Thymus (tissue), 11 donors: Measurements from ENCODE around the gene SMYD1. TPM values are rescaled to one million over a fixed set of nuclear protein-coding genes. Genes with fewer than 3 reads are reported as not detected.
"Not testable (repeated sequence)": the region's sequence is repeated elsewhere in the genome, so short reads cannot be mapped to it uniquely, and the experiment has no call there.

Experiments used
- DNase-seq, 9 donors: peaks; one replicate each; pipeline ENCODE4 v3.0.0-alpha.2; 2013; ENCODE audit warnings: low spot score in 9 of 9, low read depth in 6 of 9, missing footprints in 1 of 9
- H3K27ac ChIP-seq, 2 donors: one replicate each; pipeline ENCODE4 v1.5.1; 2013; ENCODE audit warnings: control low read depth in 1 of 2, low read depth in 1 of 2, low read length in 1 of 2, mild to moderate bottlenecking in 1 of 2, moderate library complexity in 1 of 2
- H3K27me3 ChIP-seq, 2 donors: one replicate each; pipeline ENCODE4 v1.5.1; 2013; ENCODE audit warnings: low read length in 1 of 2; ENCODE audit not compliant: control insufficient read depth in 2 of 2, insufficient read depth in 1 of 2
- H3K36me3 ChIP-seq, 2 donors: one replicate each; pipeline ENCODE4 v1.5.1; 2013; ENCODE audit warnings: low read length in 1 of 2, mild to moderate bottlenecking in 1 of 2, moderate library complexity in 1 of 2; ENCODE audit not compliant: control insufficient read depth in 2 of 2, insufficient read depth in 2 of 2
- H3K4me1 ChIP-seq, 2 donors: one replicate each; pipeline ENCODE4 v1.5.1; 2013; ENCODE audit warnings: low read length in 2 of 2; ENCODE audit not compliant: control insufficient read depth in 2 of 2, insufficient read depth in 2 of 2
- H3K4me3 ChIP-seq, 2 donors: one replicate each; pipeline ENCODE4 v1.5.1; 2013; ENCODE audit warnings: low read length in 2 of 2, control low read depth in 1 of 2, mild to moderate bottlenecking in 1 of 2
- H3K9me3 ChIP-seq, 2 donors: one replicate each; pipeline ENCODE4 v1.5.1; 2013; ENCODE audit warnings: low read length in 1 of 2, mild to moderate bottlenecking in 1 of 2; ENCODE audit not compliant: control insufficient read depth in 2 of 2, insufficient read depth in 1 of 2
- WGBS: extraction: QIAGEN DNeasy Blood & Tissue Kit; methylation state at CpG from one replicate; pipeline ENCODE4 v1.1.7; 2013; 5-methylcytosine and 5-hydroxymethylcytosine counted together
- polyA plus RNA-seq: library from polyadenylated mRNA; stranded (reverse); fragments of 200-250 nt; gene quantifications from one replicate; pipeline ENCODE4 v1.2.3, GENCODE V29; 2013
- total RNA-seq: library from RNA; stranded (reverse); fragments of 120-200 nt; gene quantifications from one replicate; pipeline ENCODE4 v1.2.4, GENCODE V29; 2013
- donor health status: healthy.

SMYD1 gene
- total and polyA plus RNA-seq, 2 donors = 0.42 to 0.43 TPM

- Histone ChIP-seq H3K4me3 (no peak overlapping the region), H3K4me1 (no peaks in the 10 kb centered on the region), H3K36me3 (peaks cover 8 to 24% of the 10 kb centered on the region in 2 donors), H3K27ac (no peak overlapping the region), H3K27me3 (no peaks in the 10 kb centered on the region), H3K9me3 (no peaks in the 10 kb centered on the region)
- no peak for DNase-seq
- WGBS = 99% methylated on average over 7 of the region's 7 CpGs
These were observed 35.4 kb upstream of the SMYD1 start for GRCh38 chr2:88032070-88032702.

- no peak overlapping the region for H3K27ac ChIP-seq
- no peak overlapping the region for H3K4me3 ChIP-seq
- peaks cover 3 to 11% of the 10 kb centered on the region in 2 donors for H3K36me3 ChIP-seq
- H3K9me3 ChIP-seq = no peaks in the 10 kb centered on the region
- no peaks in the 10 kb centered on the region for H3K4me1 ChIP-seq
- no peaks in the 10 kb centered on the region for H3K27me3 ChIP-seq
- DNase-seq = no peak
- 97% methylated on average over 2 of the region's 2 CpGs for WGBS
These were observed 31.4 kb upstream of the SMYD1 start for GRCh38 chr2:88036182-88036581.

- H3K36me3 ChIP-seq = peaks cover 3 to 11% of the 10 kb centered on the region in 2 donors
These were observed 31.0 kb upstream of the SMYD1 start for GRCh38 chr2:88036606-88037005.

GRCh38 chr2:88038263-88039105 is 29.1 kb upstream of the SMYD1 start:
- DNase-seq = no peak
- no peak overlapping the region for H3K4me3 ChIP-seq
- peaks cover 0 to 11% of the 10 kb centered on the region in 2 donors for H3K36me3 ChIP-seq
- H3K27ac ChIP-seq = no peak overlapping the region
- no peaks in the 10 kb centered on the region for H3K4me1 ChIP-seq
- H3K27me3 ChIP-seq = no peaks in the 10 kb centered on the region
- no peaks in the 10 kb centered on the region for H3K9me3 ChIP-seq
- WGBS = 98% methylated on average over 4 of the region's 4 CpGs

More at GRCh38 chr2:88036606-88037005, 31.0 kb upstream of the SMYD1 start:
- Histone ChIP-seq H3K27ac (no peak overlapping the region), H3K27me3 (no peaks in the 10 kb centered on the region), H3K9me3 (no peaks in the 10 kb centered on the region), H3K4me3 (no peak overlapping the region), H3K4me1 (no peaks in the 10 kb centered on the region)
- no peak for DNase-seq

GRCh38 chr2:88042476-88042875 is 25.1 kb upstream of the SMYD1 start:
- H3K9me3 ChIP-seq = no peaks in the 10 kb centered on the region
- H3K36me3 ChIP-seq = no peaks in the 10 kb centered on the region
- 98% methylated on average over 5 of the region's 5 CpGs for WGBS
- no peak overlapping the region for H3K27ac ChIP-seq
- DNase-seq = no peak
- H3K4me3 ChIP-seq = no peak overlapping the region
- H3K4me1 ChIP-seq = no peaks in the 10 kb centered on the region
- no peaks in the 10 kb centered on the region for H3K27me3 ChIP-seq

GRCh38 chr2:88045561-88045960 is 22.1 kb upstream of the SMYD1 start:
- H3K4me3 ChIP-seq, DNase-seq: not testable (repeated sequence)
- 97% methylated on average over 6 of the region's 6 CpGs for WGBS

GRCh38 chr2:88048541-88048940 is 19.1 kb upstream of the SMYD1 start:
- H3K27me3 ChIP-seq = no peaks in the 10 kb centered on the region
- 97% methylated on average over 3 of the region's 3 CpGs for WGBS
- H3K9me3 ChIP-seq = no peaks in the 10 kb centered on the region
- H3K36me3 ChIP-seq = peaks cover 0 to 2% of the 10 kb centered on the region in 2 donors
- no peak overlapping the region for H3K4me3 ChIP-seq
- no peaks in the 10 kb centered on the region for H3K4me1 ChIP-seq
- H3K27ac ChIP-seq = no peak overlapping the region
- no peak for DNase-seq

More at GRCh38 chr2:88045561-88045960, 22.1 kb upstream of the SMYD1 start:
- not testable (repeated sequence) for H3K9me3 ChIP-seq, H3K27me3 ChIP-seq, H3K36me3 ChIP-seq, H3K4me1 ChIP-seq, H3K27ac ChIP-seq

GRCh38 chr2:88049622-88050021 is 18.0 kb upstream of the SMYD1 start:
- WGBS = 100% methylated on average over 1 of the region's 1 CpG
- Histone ChIP-seq H3K4me1 (peaks cover 7 to 9% of the 10 kb centered on the region in 2 donors), H3K4me3 (no peak overlapping the region), H3K36me3 (peaks cover 0 to 2% of the 10 kb centered on the region in 2 donors), H3K27ac (no peak overlapping the region), H3K27me3 (no peaks in the 10 kb centered on the region), H3K9me3 (no peaks in the 10 kb centered on the region)
- DNase-seq = no peak

- DNase-seq = no peak
- Histone ChIP-seq H3K27ac (no peak overlapping the region), H3K36me3 (peaks cover 0 to 2% of the 10 kb centered on the region in 2 donors), H3K4me3 (no peak overlapping the region), H3K9me3 (no peaks in the 10 kb centered on the region), H3K4me1 (peaks cover 17% of the 10 kb centered on the region in 2 donors), H3K27me3 (no peaks in the 10 kb centered on the region)
- WGBS = 96% methylated on average over 2 of the region's 2 CpGs
These were observed 15.8 kb upstream of the SMYD1 start for GRCh38 chr2:88051792-88052191.
